Type B pancreatic cell (in vitro differentiated cells): ENCODE results near the gene TOMM5. TPM values are rescaled to one million over a fixed set of nuclear protein-coding genes. Genes with fewer than 3 reads are reported as not detected.
"Not testable (repeated sequence)": the region's sequence is repeated elsewhere in the genome, so short reads cannot be mapped to it uniquely, and the experiment has no call there.

Source experiments
- DNase-seq: peaks from one replicate; pipeline ENCODE4 v3.0.0; 2021; ENCODE audit warnings: mixed read lengths; ENCODE audit not compliant: unreplicated experiment; ENCODE audit errors: extremely low spot score
- H3K27ac Mint-ChIP-seq: 2 replicates; pipeline ENCODE4 v1.8.0; 2021; ENCODE audit warnings: mild to moderate bottlenecking, mixed read lengths
- H3K27me3 Mint-ChIP-seq: 2 replicates; pipeline ENCODE4 v1.8.0; 2021; ENCODE audit warnings: mixed read lengths
- H3K36me3 Mint-ChIP-seq: 2 replicates; pipeline ENCODE4 v1.8.0; 2021; ENCODE audit warnings: mixed read lengths
- H3K4me1 Mint-ChIP-seq: one replicate; pipeline ENCODE4 v1.8.0; 2021; ENCODE audit warnings: mixed read lengths; ENCODE audit not compliant: unreplicated experiment
- H3K4me3 Mint-ChIP-seq: 2 replicates; pipeline ENCODE4 v1.8.0; 2021; ENCODE audit warnings: mild to moderate bottlenecking, mixed read lengths
- H3K9me3 Mint-ChIP-seq: 2 replicates; pipeline ENCODE4 v1.8.0; 2021; ENCODE audit warnings: mixed read lengths
- CTCF ChIP-seq: fragments of 200-600 bp; sonication (generic); conservative IDR thresholded peaks from 2 replicates; pipeline ENCODE4 v1.5.0; 2021; ENCODE audit warnings: antibody characterized with exemption, mild to moderate bottlenecking
- total RNA-seq: library from RNA; stranded (reverse); gene quantifications from 2 replicates; pipeline ENCODE4 v1.2.1, GENCODE V29; 2021; ENCODE audit warnings: low replicate concordance

TOMM5 gene
- total RNA-seq, 1 donor from 2014 or later = 144 TPM

GRCh38 chr9:37611961-37612360, 19.6 kb upstream of the TOMM5 start:
- Mint-ChIP-seq H3K36me3 (no peaks in the 10 kb centered on the region), H3K4me3 (no peak overlapping the region), H3K27me3 (peaks cover 40% of the 10 kb centered on the region), H3K9me3 (no peaks in the 10 kb centered on the region), H3K4me1 (no peaks in the 10 kb centered on the region), H3K27ac (no peak overlapping the region)
- no peak for DNase-seq
- TF ChIP-seq CTCF = no peak

DNA sequence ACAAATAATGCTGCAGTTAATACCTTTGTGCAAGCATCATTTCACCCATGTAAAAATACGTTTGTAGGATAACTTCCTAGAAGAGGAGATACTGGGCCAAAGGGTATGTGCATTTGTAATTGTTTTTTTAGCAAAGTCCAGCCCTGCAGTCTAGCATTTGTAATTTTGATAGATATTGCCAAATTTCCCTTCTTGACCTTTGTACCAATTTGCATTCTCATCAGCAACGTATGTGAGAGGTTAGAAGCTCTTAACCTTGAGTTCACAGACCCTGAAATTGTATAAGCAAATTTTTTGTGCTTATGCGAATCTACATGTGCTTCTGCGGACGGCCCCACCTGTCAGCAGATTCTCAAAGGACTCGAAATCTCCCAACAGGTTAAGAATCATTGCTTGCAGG, 18.6 kb upstream of the TOMM5 start:
- no peak for TF ChIP-seq CTCF
- Mint-ChIP-seq H3K4me1 (no peaks in the 10 kb centered on the region), H3K27ac (no peak overlapping the region), H3K9me3 (no peaks in the 10 kb centered on the region), H3K36me3 (no peaks in the 10 kb centered on the region), H3K4me3 (no peak overlapping the region), H3K27me3 (peaks cover 44% of the 10 kb centered on the region)
- DNase-seq = no peak

GRCh38 chr9:37609735-37610397, 17.5 kb upstream of the TOMM5 start:
- Mint-ChIP-seq H3K9me3 (no peaks in the 10 kb centered on the region), H3K4me3 (no peak overlapping the region), H3K4me1 (no peaks in the 10 kb centered on the region), H3K27me3 (peaks cover 47% of the 10 kb centered on the region), H3K36me3 (no peaks in the 10 kb centered on the region), H3K27ac (no peak overlapping the region)
- no peak for TF ChIP-seq CTCF
- DNase-seq = no peak

GRCh38 chr9:37608250-37608649, 15.9 kb upstream of the TOMM5 start:
- no peaks in the 10 kb centered on the region for H3K9me3 Mint-ChIP-seq
- no peak for DNase-seq
- no peak for TF ChIP-seq CTCF
- peaks cover 44% of the 10 kb centered on the region for H3K27me3 Mint-ChIP-seq
- no peak overlapping the region for H3K4me3 Mint-ChIP-seq
- no peaks in the 10 kb centered on the region for H3K36me3 Mint-ChIP-seq
- no peak overlapping the region for H3K27ac Mint-ChIP-seq
- H3K4me1 Mint-ChIP-seq = no peaks in the 10 kb centered on the region

GRCh38 chr9:37604296-37604695, 11.9 kb upstream of the TOMM5 start:
- Mint-ChIP-seq H3K4me1 (no peaks in the 10 kb centered on the region), H3K4me3 (no peak overlapping the region), H3K9me3 (no peaks in the 10 kb centered on the region), H3K27ac (no peak overlapping the region), H3K36me3 (no peaks in the 10 kb centered on the region), H3K27me3 (peaks cover 48% of the 10 kb centered on the region)
- no peak for TF ChIP-seq CTCF
- no peak for DNase-seq

- H3K27ac Mint-ChIP-seq = no peak overlapping the region
- H3K4me1 Mint-ChIP-seq = no peaks in the 10 kb centered on the region
- no peak for TF ChIP-seq CTCF
- H3K36me3 Mint-ChIP-seq = no peaks in the 10 kb centered on the region
- DNase-seq = no peak
- no peak overlapping the region for H3K4me3 Mint-ChIP-seq
- peaks cover 41% of the 10 kb centered on the region for H3K27me3 Mint-ChIP-seq
- H3K9me3 Mint-ChIP-seq = no peaks in the 10 kb centered on the region
Measured at GRCh38 chr9:37602817-37603216, 10.4 kb upstream of the TOMM5 start.

GRCh38 chr9:37602061-37602460, 9.7 kb upstream of the TOMM5 start:
- not testable (repeated sequence) for H3K27ac Mint-ChIP-seq, H3K4me1 Mint-ChIP-seq, H3K9me3 Mint-ChIP-seq, DNase-seq, H3K4me3 Mint-ChIP-seq, H3K36me3 Mint-ChIP-seq
- H3K27me3 Mint-ChIP-seq = peaks cover 35% of the 10 kb centered on the region
